ENCODE measurements around the gene POLR3B.

DNA sequence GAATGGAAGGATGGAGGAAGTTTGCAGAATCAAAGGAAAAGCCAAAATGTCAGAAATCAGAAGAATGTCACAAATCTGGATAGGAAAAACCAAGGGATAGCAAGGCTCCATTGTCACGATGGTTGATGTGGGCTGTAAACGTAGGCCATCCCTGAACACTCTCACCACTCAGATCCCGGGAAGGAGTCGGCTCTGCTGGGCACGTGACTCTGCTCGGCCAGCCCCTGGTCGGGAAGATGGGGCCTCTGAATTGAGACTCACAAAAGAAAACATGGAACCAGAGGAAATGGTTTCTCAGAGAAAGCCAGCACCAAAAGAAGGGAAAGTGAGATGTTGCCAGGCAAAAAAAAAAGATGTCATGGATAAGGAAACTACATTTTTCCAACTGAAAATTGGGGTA is 28.8 kb upstream of the POLR3B start:
- TF ChIP-seq JUNB (IDR thresholded peaks at IDR 0.05) (no peak), PAX5 (IDR thresholded peaks at IDR 0.05; ENCODE audit: borderline replicate concordance, low read depth, low read length) (no peak), SMC3 (IDR thresholded peaks at IDR 0.05; ENCODE audit: borderline replicate concordance, low read length) (no peak), POLR2AphosphoS2 (IDR thresholded peaks at IDR 0.05; ENCODE audit: low read depth, low read length) (no peak), ESRRA (IDR thresholded peaks at IDR 0.05; ENCODE audit: low read length) (no peak), SMAD5 (IDR thresholded peaks at IDR 0.05; ENCODE audit: low read depth) (no peak), PAX8 (IDR thresholded peaks at IDR 0.05) (no peak), POLR2A (IDR thresholded peaks at IDR 0.05; ENCODE audit: low read depth, low read length) (no peak), POLR2AphosphoS5 (IDR thresholded peaks at IDR 0.05; ENCODE audit: low read length) (no peak)
- TF ChIP-seq, protein P1, sequence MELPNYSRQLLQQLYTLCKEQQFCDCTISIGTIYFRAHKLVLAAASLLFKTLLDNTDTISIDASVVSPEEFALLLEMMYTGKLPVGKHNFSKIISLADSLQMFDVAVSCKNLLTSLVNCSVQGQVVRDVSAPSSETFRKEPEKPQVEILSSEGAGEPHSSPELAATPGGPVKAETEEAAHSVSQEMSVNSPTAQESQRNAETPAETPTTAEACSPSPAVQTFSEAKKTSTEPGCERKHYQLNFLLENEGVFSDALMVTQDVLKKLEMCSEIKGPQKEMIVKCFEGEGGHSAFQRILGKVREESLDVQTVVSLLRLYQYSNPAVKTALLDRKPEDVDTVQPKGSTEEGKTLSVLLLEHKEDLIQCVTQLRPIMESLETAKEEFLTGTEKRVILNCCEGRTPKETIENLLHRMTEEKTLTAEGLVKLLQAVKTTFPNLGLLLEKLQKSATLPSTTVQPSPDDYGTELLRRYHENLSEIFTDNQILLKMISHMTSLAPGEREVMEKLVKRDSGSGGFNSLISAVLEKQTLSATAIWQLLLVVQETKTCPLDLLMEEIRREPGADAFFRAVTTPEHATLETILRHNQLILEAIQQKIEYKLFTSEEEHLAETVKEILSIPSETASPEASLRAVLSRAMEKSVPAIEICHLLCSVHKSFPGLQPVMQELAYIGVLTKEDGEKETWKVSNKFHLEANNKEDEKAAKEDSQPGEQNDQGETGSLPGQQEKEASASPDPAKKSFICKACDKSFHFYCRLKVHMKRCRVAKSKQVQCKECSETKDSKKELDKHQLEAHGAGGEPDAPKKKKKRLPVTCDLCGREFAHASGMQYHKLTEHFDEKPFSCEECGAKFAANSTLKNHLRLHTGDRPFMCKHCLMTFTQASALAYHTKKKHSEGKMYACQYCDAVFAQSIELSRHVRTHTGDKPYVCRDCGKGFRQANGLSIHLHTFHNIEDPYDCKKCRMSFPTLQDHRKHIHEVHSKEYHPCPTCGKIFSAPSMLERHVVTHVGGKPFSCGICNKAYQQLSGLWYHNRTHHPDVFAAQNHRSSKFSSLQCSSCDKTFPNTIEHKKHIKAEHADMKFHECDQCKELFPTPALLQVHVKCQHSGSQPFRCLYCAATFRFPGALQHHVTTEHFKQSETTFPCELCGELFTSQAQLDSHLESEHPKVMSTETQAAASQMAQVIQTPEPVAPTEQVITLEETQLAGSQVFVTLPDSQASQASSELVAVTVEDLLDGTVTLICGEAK (IDR thresholded peaks at IDR 0.05; ENCODE audit: borderline replicate concordance), result no peak
- TF ChIP-seq, protein P2, sequence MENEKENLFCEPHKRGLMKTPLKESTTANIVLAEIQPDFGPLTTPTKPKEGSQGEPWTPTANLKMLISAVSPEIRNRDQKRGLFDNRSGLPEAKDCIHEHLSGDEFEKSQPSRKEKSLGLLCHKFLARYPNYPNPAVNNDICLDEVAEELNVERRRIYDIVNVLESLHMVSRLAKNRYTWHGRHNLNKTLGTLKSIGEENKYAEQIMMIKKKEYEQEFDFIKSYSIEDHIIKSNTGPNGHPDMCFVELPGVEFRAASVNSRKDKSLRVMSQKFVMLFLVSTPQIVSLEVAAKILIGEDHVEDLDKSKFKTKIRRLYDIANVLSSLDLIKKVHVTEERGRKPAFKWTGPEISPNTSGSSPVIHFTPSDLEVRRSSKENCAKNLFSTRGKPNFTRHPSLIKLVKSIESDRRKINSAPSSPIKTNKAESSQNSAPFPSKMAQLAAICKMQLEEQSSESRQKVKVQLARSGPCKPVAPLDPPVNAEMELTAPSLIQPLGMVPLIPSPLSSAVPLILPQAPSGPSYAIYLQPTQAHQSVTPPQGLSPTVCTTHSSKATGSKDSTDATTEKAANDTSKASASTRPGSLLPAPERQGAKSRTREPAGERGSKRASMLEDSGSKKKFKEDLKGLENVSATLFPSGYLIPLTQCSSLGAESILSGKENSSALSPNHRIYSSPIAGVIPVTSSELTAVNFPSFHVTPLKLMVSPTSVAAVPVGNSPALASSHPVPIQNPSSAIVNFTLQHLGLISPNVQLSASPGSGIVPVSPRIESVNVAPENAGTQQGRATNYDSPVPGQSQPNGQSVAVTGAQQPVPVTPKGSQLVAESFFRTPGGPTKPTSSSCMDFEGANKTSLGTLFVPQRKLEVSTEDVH (IDR thresholded peaks at IDR 0.05; ENCODE audit: low read depth, partially characterized antibody), result no peak
- TF ChIP-seq, protein P3, sequence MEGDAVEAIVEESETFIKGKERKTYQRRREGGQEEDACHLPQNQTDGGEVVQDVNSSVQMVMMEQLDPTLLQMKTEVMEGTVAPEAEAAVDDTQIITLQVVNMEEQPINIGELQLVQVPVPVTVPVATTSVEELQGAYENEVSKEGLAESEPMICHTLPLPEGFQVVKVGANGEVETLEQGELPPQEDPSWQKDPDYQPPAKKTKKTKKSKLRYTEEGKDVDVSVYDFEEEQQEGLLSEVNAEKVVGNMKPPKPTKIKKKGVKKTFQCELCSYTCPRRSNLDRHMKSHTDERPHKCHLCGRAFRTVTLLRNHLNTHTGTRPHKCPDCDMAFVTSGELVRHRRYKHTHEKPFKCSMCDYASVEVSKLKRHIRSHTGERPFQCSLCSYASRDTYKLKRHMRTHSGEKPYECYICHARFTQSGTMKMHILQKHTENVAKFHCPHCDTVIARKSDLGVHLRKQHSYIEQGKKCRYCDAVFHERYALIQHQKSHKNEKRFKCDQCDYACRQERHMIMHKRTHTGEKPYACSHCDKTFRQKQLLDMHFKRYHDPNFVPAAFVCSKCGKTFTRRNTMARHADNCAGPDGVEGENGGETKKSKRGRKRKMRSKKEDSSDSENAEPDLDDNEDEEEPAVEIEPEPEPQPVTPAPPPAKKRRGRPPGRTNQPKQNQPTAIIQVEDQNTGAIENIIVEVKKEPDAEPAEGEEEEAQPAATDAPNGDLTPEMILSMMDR (IDR thresholded peaks at IDR 0.05 in 2 of 3, conservative IDR thresholded peaks at IDR 0.05 in 1 of 3; ENCODE audit: control insufficient read depth in 2 of 3, extremely low read depth in 1 of 3, insufficient read depth in 1 of 3, low read depth in 3 of 3, low read length in 3 of 3), result no peak

Measured in GM12878 (cell line).